HepG2 (cell line): ENCODE data around the gene MUC22. TPM values are rescaled to one million over a fixed set of nuclear protein-coding genes. Genes with fewer than 3 reads are reported as not detected.

Experiments
- ATAC-seq: fragments of 200-7000 bp; cut with Tn5 transposase; 3 replicates; pipeline ENCODE4 v1.9.1; 2020; ENCODE audit warnings: mild to moderate bottlenecking, moderate library complexity
- BruUV-seq: library from RNA; stranded (reverse); fragments of 400-500 nt; replicated peaks from 2 replicates; lab custom pipeline; 2021; lab: Mats Ljungman, UMichigan
- CTCF ChIA-PET: fragments of 300-600 bp; formaldehyde crosslinking; extraction: SDS; loops from one replicate; lab custom pipeline; 2021; ENCODE audit warnings: low total read pairs, inconsistent platforms, low intra/inter-chr PET ratio; lab: Yijun Ruan, JAX
- POLR2A ChIA-PET: fragments of 350-600 bp; sonication (Branson Sonifier 250); formaldehyde crosslinking; loops from one replicate; lab custom pipeline; 2020; ENCODE audit warnings: antibody characterized with exemption, inconsistent platforms; lab: Yijun Ruan, JAX
- DNase-seq: peaks from one replicate; pipeline ENCODE4 v3.0.0-alpha.2; 2015; ENCODE audit warnings: low spot score
- FAIRE-seq: peaks from 3 replicates; lab custom pipeline; 2011; peaks lifted over from hg19 to GRCh38; lab: Jason Lieb, UNC
- H2AFZ ChIP-seq: one replicate; pipeline ENCODE4 v1.6.1; 2011; ENCODE audit warnings: low read length, inconsistent platforms
- H3K27ac ChIP-seq: fragments of 300-600 bp; 3 replicates; pipeline ENCODE4 v1.8.0; 2011; ENCODE audit warnings: mixed run types, mild to moderate bottlenecking, mixed read lengths, low read length, inconsistent platforms; ENCODE audit not compliant: insufficient read depth; ENCODE audit errors: extremely low read length
- H3K27me3 ChIP-seq, 2 experiments: fragments of 200-600 bp in 1 of 2; 2 replicates in 1 of 2; 3 replicates in 1 of 2; pipeline versions ENCODE4 v1.6.0 to v1.8.0; 2011; ENCODE audit warnings: low read length in 2 of 2, mild to moderate bottlenecking in 2 of 2, moderate library complexity in 2 of 2, inconsistent platforms in 1 of 2; ENCODE audit not compliant: insufficient read depth in 2 of 2, control insufficient read depth in 1 of 2
- H3K36me3 ChIP-seq, 2 experiments: fragments of 200-600 bp in 1 of 2; replicated peaks in 1 of 2; 2 replicates in 1 of 2; 3 replicates in 1 of 2; pipeline versions ENCODE4 v1.5.1 to v1.8.0; 2011; ENCODE audit warnings: low read length in 2 of 2, inconsistent platforms in 1 of 2; ENCODE audit not compliant: insufficient read depth in 2 of 2, control insufficient read depth in 1 of 2
- H3K4me1 ChIP-seq: 2 replicates; pipeline ENCODE4 v1.5.1; 2012; ENCODE audit warnings: low read length, inconsistent platforms; ENCODE audit not compliant: insufficient read depth
- H3K4me2 ChIP-seq: 2 replicates; pipeline ENCODE4 v1.6.0; 2011; ENCODE audit warnings: low read depth, low read length, inconsistent platforms
- H3K4me3 ChIP-seq, 3 experiments: fragments of 200-600 bp in 1 of 3; sonication (generic), shearing (Covaris generic) in 1 of 3; replicated peaks in 1 of 3; 2 replicates each; pipeline ENCODE4 v1.5.1; 2011 to 2016; ENCODE audit warnings: low read length in 3 of 3, inconsistent platforms in 2 of 3, low read depth in 2 of 3, mild to moderate bottlenecking in 2 of 3, control low read depth in 1 of 3, mixed read lengths in 1 of 3; ENCODE audit not compliant: insufficient read depth in 1 of 3
- H3K79me2 ChIP-seq: one replicate; pipeline ENCODE4 v1.6.1; 2011; ENCODE audit warnings: low read length, inconsistent platforms; ENCODE audit not compliant: insufficient read depth
- H3K9ac ChIP-seq: 2 replicates; pipeline ENCODE4 v1.6.0; 2011; ENCODE audit warnings: mild to moderate bottlenecking, low read depth, low read length, inconsistent platforms; ENCODE audit not compliant: insufficient read depth
- H3K9me3 ChIP-seq: 2 replicates; pipeline ENCODE4 v1.5.1; 2012; ENCODE audit warnings: mild to moderate bottlenecking, low read length
- H4K20me1 ChIP-seq: 2 replicates; pipeline ENCODE4 v1.6.0; 2011; ENCODE audit warnings: inconsistent platforms, mild to moderate bottlenecking, low read length, moderate library complexity; ENCODE audit not compliant: insufficient read depth
- AGO1 ChIP-seq: fragments of 200-400 bp; formaldehyde crosslinking; IDR thresholded peaks from 2 replicates; pipeline ENCODE4 v1.6.1; 2017; ENCODE audit warnings: mild to moderate bottlenecking, low read depth, low read length, moderate library complexity; ENCODE audit not compliant: poor library complexity, severe bottlenecking
- CBFB ChIP-seq: sonication (generic); formaldehyde crosslinking; IDR thresholded peaks from 2 replicates; pipeline ENCODE4 v1.4.0; 2020; ENCODE audit warnings: missing genetic modification reagents
- E2F2 ChIP-seq: sonication (generic); formaldehyde crosslinking; IDR thresholded peaks from 2 replicates; pipeline ENCODE4 v1.4.0; 2020; ENCODE audit warnings: missing genetic modification reagents, borderline replicate concordance
- FOXK1 ChIP-seq: sonication (generic); formaldehyde crosslinking; IDR thresholded peaks from 2 replicates; pipeline ENCODE4 v1.4.0; 2020; ENCODE audit warnings: low read depth, missing genetic modification reagents, borderline replicate concordance
- HMGXB4 ChIP-seq, 2 experiments: sonication (generic) in 1 of 2; formaldehyde crosslinking in 1 of 2; IDR thresholded peaks; 2 replicates each; pipeline versions ENCODE4 v1.4.0 to v1.6.1; 2018 to 2020; ENCODE audit warnings: missing genetic modification reagents in 2 of 2, borderline replicate concordance in 1 of 2, low read depth in 1 of 2, mild to moderate bottlenecking in 1 of 2, missing biosample characterization in 1 of 2
- PATZ1 ChIP-seq: sonication (generic); formaldehyde crosslinking; IDR thresholded peaks from 2 replicates; pipeline ENCODE4 v1.4.0; 2020; ENCODE audit warnings: missing genetic modification reagents
- SRF ChIP-seq: IDR thresholded peaks from 2 replicates; pipeline ENCODE4 v1.6.1; 2011; ENCODE audit warnings: mild to moderate bottlenecking, low read depth, low read length, moderate library complexity
- TFDP2 ChIP-seq: sonication (generic); formaldehyde crosslinking; IDR thresholded peaks from 2 replicates; pipeline ENCODE4 v1.4.0; 2020; ENCODE audit warnings: missing genetic modification reagents
- ZNF337 ChIP-seq: sonication (generic); formaldehyde crosslinking; IDR thresholded peaks from 2 replicates; pipeline ENCODE4 v1.5.1; 2020; ENCODE audit warnings: missing genetic modification reagents, low read depth, mild to moderate bottlenecking, borderline replicate concordance
- ZNF564 ChIP-seq: sonication (generic); formaldehyde crosslinking; IDR thresholded peaks from 2 replicates; pipeline ENCODE4 v1.8.1; 2023; ENCODE audit warnings: mild to moderate bottlenecking, missing genetic modification reagents
- ZNF761 ChIP-seq: sonication (generic); formaldehyde crosslinking; conservative IDR thresholded peaks from 2 replicates; pipeline ENCODE4 v1.4.0; 2020; ENCODE audit warnings: mild to moderate bottlenecking, missing genetic modification reagents
- WGBS: methylation state at CpG from one replicate; pipeline ENCODE4 v1.1.6; 2017; ENCODE audit warnings: low lambda C conversion rate; 5-methylcytosine and 5-hydroxymethylcytosine counted together
- in situ Hi-C: cut with HindIII; loops from 2 replicates; pipeline ENCODE4 v1.10.0; 2017; ENCODE audit warnings: low pct_unique_long_range_greater_than_20kb; ENCODE audit not compliant: extremely low pct_ligation_motif_present
- intact Hi-C: fragments of 100-400 bp; cut with micrococcal nuclease; formaldehyde crosslinking; loops from one replicate; pipeline ENCODE4 v1.10.0; 2022; ENCODE audit not compliant: unreplicated experiment
- polyA plus RNA-seq, 8 experiments: library from polyadenylated mRNA; depleted of rRNA in 3 of 8; stranded (reverse) in 7 of 8; unstranded in 1 of 8; fragments of >200 nt; fragmentation: Illumina TruSeq in 4 of 8; extraction: Trizol in 4 of 8; gene quantifications; 2 replicates each; pipeline versions ENCODE4 v1.2.1 to v1.2.3, GENCODE V29; 2011 to 2016; ENCODE audit warnings: low read depth in 4 of 8, missing spikeins in 1 of 8, mixed read lengths in 1 of 8; ENCODE audit not compliant: insufficient read depth in 1 of 8
- total RNA-seq, 5 experiments: library from RNA; depleted of rRNA; stranded (reverse); fragments of >200 nt; fragmentation: Illumina TruSeq; extraction: Trizol; gene quantifications; 2 replicates each; pipeline ENCODE4 v1.2.3, GENCODE V29; 2016; ENCODE audit warnings: low read depth in 1 of 5

Gene MUC22
- total and polyA plus RNA-seq, 2 of the 13 experiments (the other 11 are each of a cell fraction or from before 2014, with no cell fraction given) = not detected

- TF ChIP-seq ZNF761 (CRISPR knock-in tag) (no peak), CBFB (CRISPR knock-in tag) (no peak), AGO1 (no peak)
These were observed 28.3 kb downstream of the MUC22 start (continued) for GRCh38 chr6:31038559-31038958.

GRCh38 chr6:31040801-31041200 is 30.5 kb downstream of the MUC22 start:
- CTCF ChIA-PET = interaction anchor here (1.1 kb wide), 1 partner anchor 126 kb away, joined by 3 read pairs; no protein-coding TSS in a partner anchor
- no TSS peak for BruUV-seq
- POLR2A ChIA-PET = interaction anchor here (1.0 kb wide), 1 partner anchor 282 kb away, joined by 3 read pairs; no protein-coding TSS in a partner anchor

More at GRCh38 chr6:31040801-31041200, 30.5 kb downstream of the MUC22 start:
- Histone ChIP-seq H3K4me1 (peaks cover 12% of the 10 kb centered on the region), H4K20me1 (no peaks in the 10 kb centered on the region), H3K79me2 (no peaks in the 10 kb centered on the region), H2AFZ (no peak overlapping the region), H3K9ac (no peak overlapping the region), H3K36me3 (no peaks in the 10 kb centered on the region), H3K9me3 (no peaks in the 10 kb centered on the region), H3K4me2 (peak overlapping the region; percentile 51; the same call in 1 of the 2 replicates), H3K27ac (no peak overlapping the region), H3K4me3 (no peak overlapping the region)
- ATAC-seq (no peak), DNase-seq (no peak), FAIRE-seq (no peak)
- WGBS = 39% methylated on average over 7 of the region's 7 CpGs
- intact Hi-C loops = no loop called here
- no peak for TF ChIP-seq FOXK1
- no peak for TF ChIP-seq PATZ1
- TF ChIP-seq ZNF564 (CRISPR knock-in tag) = no peak
- no peak for TF ChIP-seq E2F2 (CRISPR knock-in tag)
- no peak for TF ChIP-seq ZNF337 (CRISPR knock-in tag)
- TF ChIP-seq SRF = no peak
- no peak for TF ChIP-seq HMGXB4 (CRISPR knock-in tag; IDR thresholded peaks at IDR 0.05; ENCODE audit: borderline replicate concordance in 1 of 2, low read depth in 1 of 2)
- no peak for TF ChIP-seq TFDP2 (CRISPR knock-in tag)
- TF ChIP-seq, all 625 proteins: peak for 0
- peaks cover 0 to 17% of the 10 kb centered on the region in 2 experiments; a peak in 3 of 5 replicates for H3K27me3 ChIP-seq
- in situ Hi-C loops = no loop called here
